HG03175 (cell line): ENCODE measurements around the gene TMEM131L.
"Not testable (repeated sequence)": the region's sequence is repeated elsewhere in the genome, so short reads cannot be mapped to it uniquely, and the experiment has no call there.

ENCODE experiments used
- ATAC-seq: cut with Tn5 transposase; IDR thresholded peaks from one replicate; pipeline ENCODE4 v1.9.1; 2021; ENCODE audit warnings: mild to moderate bottlenecking, moderate library complexity; ENCODE audit not compliant: unreplicated experiment

TMEM131L gene

GRCh38 chr4:153602758-153603157, 136.6 kb downstream of the TMEM131L start:
- no peak for ATAC-seq

DNA sequence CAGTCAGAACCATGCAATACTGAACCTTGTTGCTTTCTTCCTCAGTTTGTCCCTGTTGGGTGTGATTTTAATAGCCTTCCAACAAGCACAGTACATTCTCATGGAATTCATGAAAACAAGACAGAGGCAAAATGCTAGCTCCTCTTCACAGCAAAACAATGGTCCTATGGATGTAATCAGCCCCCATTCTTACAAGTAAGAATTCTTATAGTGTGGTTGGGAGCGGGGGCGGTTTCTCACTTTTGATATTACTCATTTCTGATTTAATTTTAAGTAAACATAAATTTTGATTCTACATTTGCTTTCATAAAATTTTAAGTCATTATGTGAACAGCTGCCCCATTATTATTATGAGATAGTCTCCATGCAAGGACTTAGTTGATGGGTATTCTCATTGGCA, 137.1 kb downstream of the TMEM131L start:
- no peak for ATAC-seq

- no peak for ATAC-seq
These were observed 137.7 kb downstream of the TMEM131L start for GRCh38 chr4:153603835-153604234.

GRCh38 chr4:153609070-153609469, 142.9 kb downstream of the TMEM131L start:
- not testable (repeated sequence) for ATAC-seq

- ATAC-seq, result no peak
These were observed 144.6 kb downstream of the TMEM131L start for GRCh38 chr4:153610623-153611376.

DNA sequence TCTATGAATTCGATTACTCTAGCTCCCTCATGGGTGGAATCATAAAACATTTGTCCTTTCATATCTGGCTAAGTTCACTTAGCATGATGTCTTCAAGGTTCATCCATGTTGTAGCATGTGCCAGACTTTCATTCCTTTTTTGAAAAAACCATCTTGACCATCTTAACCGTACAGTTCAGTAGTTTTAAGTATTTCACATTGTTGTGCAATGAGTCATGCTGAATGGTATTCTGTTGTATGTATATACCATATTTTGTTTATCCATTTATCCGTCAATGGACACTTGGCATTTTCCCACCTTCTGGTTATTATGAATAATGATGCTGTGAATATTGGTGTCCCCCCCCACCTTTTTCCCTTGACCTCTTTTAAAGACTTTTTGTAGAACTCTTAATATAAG, 145.5 kb downstream of the TMEM131L start:
- ATAC-seq, result no peak

GRCh38 chr4:153612878-153613277, 146.7 kb downstream of the TMEM131L start:
- ATAC-seq, result no peak

DNA sequence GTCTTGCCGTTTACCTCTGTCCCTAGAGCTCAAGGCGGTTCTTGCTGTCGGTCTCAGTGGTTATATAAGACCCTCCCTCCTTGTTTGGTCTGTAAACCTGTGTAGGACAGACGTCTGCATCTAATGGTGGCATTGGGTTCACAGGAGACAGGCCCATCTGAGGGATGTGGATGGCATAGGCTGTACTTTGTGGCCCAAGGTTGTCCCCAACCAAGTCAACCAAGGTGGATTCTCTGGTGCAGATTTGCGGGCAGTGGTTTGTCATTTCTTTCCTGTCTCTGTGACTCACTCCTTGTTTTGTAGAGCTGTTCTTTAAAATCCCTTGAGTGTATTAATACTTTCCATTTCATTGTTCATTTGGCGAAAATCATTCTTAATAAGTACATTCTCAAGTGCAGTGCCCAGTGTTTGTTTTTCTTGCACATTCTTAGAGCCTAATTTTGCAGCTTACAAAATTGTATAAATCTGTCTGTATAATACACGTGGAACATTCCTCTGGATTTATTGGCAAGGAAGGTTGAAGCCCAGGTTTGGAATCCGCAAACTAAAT, 149.9 kb downstream of the TMEM131L start:
- ATAC-seq, result no peak

DNA sequence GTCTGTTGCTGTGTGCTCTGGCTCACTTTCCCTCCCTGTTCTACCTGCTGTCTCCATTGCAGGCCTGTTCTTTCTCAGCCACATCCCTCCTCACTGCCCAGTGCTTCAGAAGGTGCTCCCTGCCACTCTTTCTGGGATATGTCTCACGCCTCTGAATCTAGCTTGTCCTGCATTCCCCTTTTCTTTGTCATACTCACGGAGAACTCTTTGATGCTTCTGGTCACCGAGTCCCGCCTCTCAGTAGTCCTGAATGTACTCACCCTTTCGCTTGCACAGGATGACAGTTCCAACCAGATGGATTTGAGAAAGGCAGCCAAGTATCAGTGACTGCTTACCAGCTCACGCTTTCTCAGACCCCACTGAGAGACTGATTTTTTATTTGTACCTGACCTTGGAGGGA, 152.7 kb downstream of the TMEM131L start:
- no peak for ATAC-seq

GRCh38 chr4:153619811-153620210, 153.7 kb downstream of the TMEM131L start:
- no peak for ATAC-seq

GRCh38 chr4:153620352-153620751, 154.2 kb downstream of the TMEM131L start:
- ATAC-seq, result no peak

DNA sequence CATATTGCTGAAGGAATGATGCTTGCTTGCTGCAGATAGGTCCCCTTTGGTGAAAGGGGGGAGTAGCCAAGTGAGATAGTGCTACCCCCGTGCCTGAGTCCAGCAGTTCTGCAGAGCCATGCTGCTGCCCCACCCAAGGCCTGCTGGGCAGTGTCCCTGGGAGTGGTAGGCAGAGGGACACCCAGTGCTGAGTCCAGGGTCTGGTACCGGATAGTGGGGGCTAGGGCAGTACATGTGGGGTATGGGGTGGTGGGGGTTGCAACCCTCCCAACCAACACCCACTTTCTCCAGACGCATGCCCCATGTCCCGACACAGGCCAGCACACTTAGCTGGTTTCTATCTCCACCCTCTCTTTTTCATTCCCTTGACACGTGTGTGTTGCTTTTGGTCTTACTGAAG, 155.9 kb downstream of the TMEM131L start:
- ATAC-seq, result no peak

GRCh38 chr4:153622778-153623240, 156.6 kb downstream of the TMEM131L start:
- ATAC-seq, result no peak

GRCh38 chr4:153623491-153623890, 157.3 kb downstream of the TMEM131L start:
- ATAC-seq, result no peak

DNA sequence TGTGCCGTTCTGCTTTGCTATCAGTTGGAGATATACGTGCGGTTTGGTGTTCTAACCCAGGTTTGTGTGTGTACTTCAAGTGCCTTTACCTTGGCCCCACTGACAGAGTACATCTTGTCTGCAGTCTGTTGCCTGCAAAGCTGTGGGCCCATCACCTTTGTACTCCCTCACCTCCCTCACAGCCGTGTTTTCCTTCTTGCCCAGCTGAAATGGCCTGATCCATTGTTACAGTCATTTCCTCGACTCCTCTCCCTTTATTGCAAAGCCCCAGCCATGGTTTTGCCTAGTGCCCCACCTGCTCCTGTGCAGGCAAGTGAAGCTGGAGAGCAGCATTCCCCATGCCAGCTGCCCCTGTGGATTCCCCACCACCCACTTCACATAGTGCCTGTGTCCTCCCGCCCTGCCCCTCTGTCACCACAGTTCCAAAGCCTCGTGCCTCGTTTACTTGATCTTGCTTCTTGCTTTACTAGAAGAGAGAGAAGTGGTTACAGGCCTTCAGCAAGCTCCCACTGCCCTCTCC, 162.7 kb downstream of the TMEM131L start:
- ATAC-seq, result no peak

DNA sequence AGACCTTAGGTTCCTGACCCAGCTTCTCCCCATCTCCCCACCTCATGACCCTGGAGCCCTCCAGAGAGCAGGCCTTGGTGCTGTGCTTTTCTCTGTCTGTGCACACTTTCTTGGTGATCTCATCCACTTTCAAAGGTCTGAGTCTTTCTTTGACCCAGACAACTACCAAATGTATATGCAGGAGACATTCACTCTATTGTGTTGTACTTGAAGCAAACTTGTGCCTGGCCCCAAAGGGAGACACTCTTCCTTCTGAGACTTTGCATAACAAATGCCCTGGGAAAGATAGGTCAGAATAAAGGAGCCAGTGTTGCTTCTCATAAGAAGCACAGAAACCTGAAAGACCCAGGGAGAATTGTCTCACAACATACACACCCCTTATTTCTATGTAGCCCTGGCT, 163.6 kb downstream of the TMEM131L start:
- ATAC-seq, result no peak

GRCh38 chr4:153634738-153635353, 168.7 kb downstream of the TMEM131L start:
- ATAC-seq, result no peak

GRCh38 chr4:153635846-153636245, 169.7 kb downstream of the TMEM131L start:
- ATAC-seq, result no peak

- ATAC-seq, result no peak
These were observed 171.0 kb downstream of the TMEM131L start for GRCh38 chr4:153637201-153637600.

DNA sequence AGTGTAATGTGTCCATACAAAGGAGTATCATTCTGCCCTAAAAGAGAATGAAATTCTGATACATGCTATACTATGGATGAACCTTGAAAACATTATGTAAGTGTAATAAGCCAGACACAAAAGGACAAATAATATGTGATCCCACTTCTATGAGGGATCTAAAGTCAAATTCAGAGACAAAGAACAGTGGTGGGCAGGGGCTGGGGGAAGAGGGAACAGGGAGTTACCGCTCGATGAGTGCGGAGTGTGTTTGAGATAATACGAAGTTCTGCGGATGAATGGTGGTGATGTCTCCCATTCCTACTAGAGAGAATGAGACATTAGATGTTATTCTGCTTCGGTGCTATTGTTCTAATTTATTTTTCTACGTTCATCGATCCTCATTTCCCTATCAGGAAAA, 171.9 kb downstream of the TMEM131L start:
- ATAC-seq, result no peak

DNA sequence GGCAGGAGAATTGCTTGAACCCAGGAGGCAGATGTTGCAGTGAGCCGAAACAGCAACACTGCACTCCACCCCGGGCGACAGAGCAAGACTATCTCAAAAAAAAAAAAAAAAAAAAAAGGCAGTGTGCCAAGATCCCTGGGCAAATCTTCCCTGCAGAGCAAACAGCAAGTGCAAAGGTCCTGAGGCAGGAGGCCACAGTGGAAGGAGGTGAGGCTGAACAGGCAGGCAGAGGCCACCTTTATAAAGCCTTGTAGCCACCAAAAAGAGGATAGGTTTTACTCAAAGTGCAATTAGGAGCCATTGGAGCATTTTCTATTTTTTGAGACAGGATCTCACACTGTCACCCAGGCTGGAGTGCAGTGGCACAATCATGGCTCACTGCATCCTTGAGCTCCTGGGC, 172.8 kb downstream of the TMEM131L start:
- ATAC-seq, result no peak
